ENCODE measurements around the gene PALM.
A peak's percentile ranks its signal among the peaks of the same experiment; 100 is the strongest.
"Not testable (repeated sequence)": the region's sequence is repeated elsewhere in the genome, so short reads cannot be mapped to it uniquely, and the experiment has no call there.

Gene PALM

GRCh38 chr19:709196-709964, 645 bp downstream of the PALM start:
- DNase-seq: no peak

GRCh38 chr19:709965-710571, 1.3 kb downstream of the PALM start:
- no peak for DNase-seq

- no peak for DNase-seq
Observed at GRCh38 chr19:710767-711166, 2.0 kb downstream of the PALM start.

GRCh38 chr19:711254-711653, 2.5 kb downstream of the PALM start:
- DNase-seq: no peak

- no peak for DNase-seq
Observed at GRCh38 chr19:715347-715746, 6.6 kb downstream of the PALM start.

GRCh38 chr19:718251-718951, 9.7 kb downstream of the PALM start:
- DNase-seq: no peak

GRCh38 chr19:718991-719512, 10.3 kb downstream of the PALM start:
- peak; percentile 21 for DNase-seq

GRCh38 chr19:719636-720344, 11.1 kb downstream of the PALM start:
- DNase-seq: no peak

GRCh38 chr19:720345-721160, 11.8 kb downstream of the PALM start:
- DNase-seq: no peak

GRCh38 chr19:722553-723101, 13.9 kb downstream of the PALM start:
- no peak for DNase-seq

- DNase-seq: no peak
Observed at GRCh38 chr19:723247-723646, 14.5 kb downstream of the PALM start.

- DNase-seq: no peak
Observed at GRCh38 chr19:723714-724113, 15.0 kb downstream of the PALM start.

GRCh38 chr19:725461-726089, 16.8 kb downstream of the PALM start:
- DNase-seq: no peak

GRCh38 chr19:726993-727956, 18.5 kb downstream of the PALM start:
- DNase-seq: no peak

- DNase-seq: no peak
Observed at GRCh38 chr19:728011-728410, 19.3 kb downstream of the PALM start.

- DNase-seq: not testable (repeated sequence)
Observed at GRCh38 chr19:729564-729963, 20.8 kb downstream of the PALM start.

GRCh38 chr19:729965-730668, 21.4 kb downstream of the PALM start:
- no peak for DNase-seq

GRCh38 chr19:731000-731399, 22.3 kb downstream of the PALM start:
- DNase-seq: no peak

Measured in inflammatory macrophage treated with lipopolysaccharide for 4 hours (primary cell).